Activated effector memory CD4-positive, alpha-beta T cell treated with anti-CD3 and anti-CD28 coated beads, Interleukin-2, amount 50 U/mL, for 16 hours (primary cell): ENCODE data around the gene CD34.
"Not testable (repeated sequence)": the region's sequence is repeated elsewhere in the genome, so short reads cannot be mapped to it uniquely, and the experiment has no call there.

ENCODE experiments used
- DNase-seq: peaks from one replicate; pipeline ENCODE4 v3.0.0-alpha.2; 2020

Gene CD34

DNA sequence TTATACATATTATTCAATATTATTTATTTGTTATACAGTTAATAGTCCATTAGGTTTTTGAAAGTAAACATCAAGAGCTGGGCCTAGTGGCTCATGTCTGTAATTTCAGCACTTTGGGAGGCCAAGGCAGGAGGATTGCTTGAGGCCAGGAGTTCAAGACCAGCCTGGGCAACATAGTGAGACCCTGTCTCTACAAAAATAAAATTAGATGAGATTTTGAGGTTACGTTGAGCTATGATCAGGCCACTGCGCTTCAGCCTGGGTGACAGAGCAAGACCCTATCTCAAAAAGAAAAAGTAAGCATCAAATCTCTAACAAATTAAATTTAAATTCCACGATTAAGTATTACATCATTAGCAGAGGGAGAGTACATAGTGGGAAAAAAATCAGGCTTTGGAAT, 15.0 kb upstream of the CD34 start:
- DNase-seq = not testable (repeated sequence)

DNA sequence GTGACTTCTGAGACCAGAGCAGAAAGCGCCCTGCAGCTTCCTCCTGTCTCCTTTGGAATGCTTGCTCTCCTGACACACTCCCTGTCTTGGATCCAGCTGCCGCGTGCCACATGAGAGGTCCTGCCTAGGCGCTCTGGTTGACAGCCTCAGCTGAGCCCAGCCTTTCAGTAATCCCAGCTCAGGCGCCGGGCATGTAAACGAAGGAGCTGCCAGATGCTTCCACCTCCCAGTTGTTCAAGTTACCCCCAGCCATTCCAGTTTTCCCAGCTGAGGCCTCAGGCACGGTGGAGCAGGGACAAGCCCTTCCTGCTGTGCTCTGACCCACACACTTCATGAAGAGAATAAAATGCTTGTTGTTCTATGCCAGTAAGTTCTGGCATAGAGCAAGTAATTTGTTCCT, 14.3 kb upstream of the CD34 start:
- no peak for DNase-seq

DNA sequence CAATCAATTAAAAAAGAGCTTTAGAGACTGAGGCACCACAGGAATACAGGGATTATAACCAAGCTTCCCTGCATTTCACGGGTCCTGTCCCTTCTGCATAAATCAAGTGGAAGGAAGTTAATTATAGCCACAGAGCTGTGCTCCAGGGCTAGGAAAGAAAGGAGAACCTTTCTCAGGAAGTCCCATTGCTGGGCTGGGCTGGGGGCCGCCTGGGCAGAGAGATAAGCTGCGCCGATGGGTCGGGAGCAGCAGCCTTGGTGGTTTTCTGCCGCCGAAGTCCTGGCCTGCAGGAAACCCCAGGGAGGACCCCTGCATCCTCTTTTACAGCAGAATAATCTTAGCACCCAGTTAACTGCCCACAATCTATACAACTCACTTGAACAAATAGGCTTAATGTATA, 12.6 kb upstream of the CD34 start:
- no peak for DNase-seq

DNA sequence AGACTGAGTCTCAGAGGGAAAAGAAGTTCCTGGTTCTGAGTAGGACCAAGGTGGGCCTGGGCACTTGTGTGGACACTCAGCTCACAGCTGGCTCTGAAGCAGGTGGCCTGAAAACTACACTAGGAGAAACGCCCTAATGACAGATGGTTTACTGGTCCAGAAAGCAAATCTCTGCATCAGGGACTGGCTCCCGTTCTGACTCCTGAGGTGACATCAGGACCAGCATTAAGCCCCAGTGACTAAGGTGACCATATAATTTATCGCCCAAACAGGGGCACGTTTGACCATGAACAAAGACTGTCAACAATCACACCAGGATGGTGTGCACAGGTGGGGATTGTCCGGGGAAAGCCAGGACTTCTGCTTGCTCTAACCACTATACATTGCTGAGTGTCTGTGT, 12.2 kb upstream of the CD34 start:
- DNase-seq = no peak

DNA sequence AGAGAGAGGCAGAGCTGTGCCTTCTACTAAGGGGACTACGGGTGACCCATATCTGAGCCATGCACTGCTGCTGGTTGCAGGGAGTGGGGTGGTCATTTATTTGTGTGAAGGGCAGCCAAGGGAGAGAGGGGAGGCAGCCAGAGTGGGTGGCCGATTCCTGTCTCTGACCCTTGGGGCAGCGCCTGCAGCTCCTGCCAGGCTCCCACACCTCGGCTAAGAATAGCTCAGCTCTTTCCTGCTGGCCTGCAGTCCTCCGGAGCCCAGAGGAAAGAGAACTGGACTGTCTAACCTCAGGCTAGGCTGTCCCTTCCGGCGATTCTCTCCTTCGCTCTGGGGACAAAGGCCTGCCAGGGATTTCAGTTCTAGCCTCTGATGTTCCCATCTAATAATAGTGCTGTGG, 11.6 kb upstream of the CD34 start:
- no peak for DNase-seq

DNA sequence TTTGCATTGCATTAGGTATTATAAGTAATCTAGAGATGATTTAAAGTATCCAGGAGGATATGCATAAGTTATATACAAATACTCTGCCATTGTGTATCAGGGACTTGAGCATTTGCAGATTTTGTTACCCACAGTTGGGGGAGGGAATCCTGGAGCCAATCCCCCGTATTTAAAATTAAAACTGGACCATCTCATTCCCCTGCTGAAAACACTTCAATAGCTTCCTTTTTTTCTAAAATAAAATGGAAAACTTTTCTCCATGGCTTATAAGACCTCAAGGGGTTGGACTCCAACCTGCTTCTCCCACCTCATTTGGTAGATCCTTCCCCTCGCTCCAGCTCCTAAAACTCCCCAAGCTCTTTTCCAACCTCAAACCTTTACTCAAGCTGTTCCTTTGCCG, 10.4 kb upstream of the CD34 start:
- DNase-seq = no peak

DNA sequence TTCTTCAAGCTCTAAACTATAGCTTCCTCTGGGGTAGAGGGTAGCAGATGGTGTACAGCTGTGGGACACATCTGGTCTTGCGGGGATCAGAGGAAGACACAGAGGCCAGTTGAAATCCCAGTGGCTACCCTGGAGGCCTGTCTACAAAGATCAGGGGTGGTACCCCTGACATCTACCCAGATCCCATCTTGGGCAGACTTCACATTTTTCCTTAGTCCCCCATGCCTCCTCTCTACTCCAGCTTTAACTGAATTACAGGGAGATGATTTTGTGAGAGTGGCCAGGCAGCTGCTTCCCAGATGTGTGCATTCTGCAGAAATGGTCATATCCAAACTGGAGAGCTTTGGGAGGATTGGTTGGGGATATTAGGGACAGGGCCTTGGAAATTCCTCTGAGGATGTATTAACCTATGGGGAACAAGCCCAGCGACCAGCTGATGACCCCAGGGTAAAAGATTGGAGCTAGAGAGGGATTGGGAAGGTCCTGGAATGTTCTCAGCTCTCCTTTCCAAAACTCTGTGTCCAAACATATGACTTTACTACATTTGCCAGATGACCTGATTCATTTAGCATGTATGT, 9.6 kb upstream of the CD34 start:
- no peak for DNase-seq

DNA sequence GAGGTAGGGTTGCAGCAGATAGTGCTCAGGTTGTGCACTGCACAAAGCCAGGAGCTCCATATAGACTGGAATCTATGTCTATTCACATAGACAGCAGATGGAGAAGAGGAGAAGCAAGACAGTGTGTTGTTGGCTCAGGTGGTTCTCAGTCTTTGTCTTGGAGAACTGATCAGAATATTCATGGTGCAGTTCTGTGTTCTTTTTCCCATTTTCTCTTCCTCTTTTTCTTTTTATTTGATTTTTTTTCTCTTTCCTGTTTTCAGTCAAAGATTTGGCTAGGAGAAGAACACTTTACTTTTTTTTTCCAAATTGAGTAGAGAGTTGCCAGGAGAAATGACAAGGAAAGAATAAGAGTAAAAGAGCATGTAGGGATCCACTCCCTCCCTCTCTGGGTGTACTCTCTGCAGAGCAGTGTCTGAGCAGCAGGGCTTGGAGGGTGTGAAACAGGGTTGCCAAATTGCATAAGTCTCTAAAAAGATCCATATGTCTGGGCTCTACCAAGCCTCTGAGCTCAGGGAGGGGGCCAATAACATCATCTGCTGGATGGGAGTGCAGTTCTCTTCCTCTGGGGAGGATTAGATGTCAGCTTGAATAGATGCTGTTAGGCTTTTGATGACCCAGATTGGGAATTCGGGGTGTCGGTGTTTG, 8.7 kb upstream of the CD34 start:
- no peak for DNase-seq

DNA sequence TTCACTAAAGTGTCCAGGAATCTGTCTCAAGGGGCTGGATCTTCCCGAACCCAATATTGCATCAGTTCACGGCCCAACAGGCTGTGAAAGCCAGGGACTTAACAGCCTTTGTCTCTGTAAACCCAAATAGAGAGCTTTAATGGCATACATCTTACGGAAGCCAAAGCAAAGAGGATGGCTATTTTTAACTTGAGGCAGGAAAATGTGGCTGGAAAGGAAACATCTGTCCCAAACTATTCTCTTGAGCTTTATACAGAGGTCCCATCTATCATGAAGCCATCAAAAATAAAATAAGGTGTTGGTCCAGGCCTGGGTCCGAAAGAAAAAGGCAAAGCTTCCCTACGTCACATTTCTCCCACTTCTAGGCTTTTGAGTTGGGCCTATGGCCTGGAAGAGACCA, 7.7 kb upstream of the CD34 start:
- DNase-seq = no peak

DNA sequence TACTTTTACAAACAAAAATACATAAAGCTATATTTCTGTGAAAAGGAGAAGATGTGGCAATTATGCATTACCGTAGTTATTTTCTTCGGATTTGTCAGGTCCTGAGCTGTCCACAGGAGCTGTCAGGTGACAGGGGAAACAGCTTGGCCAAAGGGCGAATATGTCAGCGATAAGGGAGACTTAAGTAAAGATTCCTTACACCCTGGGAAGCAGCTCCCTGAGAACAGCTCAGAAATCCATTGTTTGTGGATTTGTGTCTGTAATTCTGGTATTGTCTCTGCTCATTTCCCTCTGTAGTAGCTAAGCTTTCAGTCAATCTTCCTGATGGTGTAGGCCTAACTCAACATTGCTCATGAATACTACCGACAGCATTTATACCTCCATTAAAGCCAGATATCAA, 7.1 kb upstream of the CD34 start:
- no peak for DNase-seq

DNA sequence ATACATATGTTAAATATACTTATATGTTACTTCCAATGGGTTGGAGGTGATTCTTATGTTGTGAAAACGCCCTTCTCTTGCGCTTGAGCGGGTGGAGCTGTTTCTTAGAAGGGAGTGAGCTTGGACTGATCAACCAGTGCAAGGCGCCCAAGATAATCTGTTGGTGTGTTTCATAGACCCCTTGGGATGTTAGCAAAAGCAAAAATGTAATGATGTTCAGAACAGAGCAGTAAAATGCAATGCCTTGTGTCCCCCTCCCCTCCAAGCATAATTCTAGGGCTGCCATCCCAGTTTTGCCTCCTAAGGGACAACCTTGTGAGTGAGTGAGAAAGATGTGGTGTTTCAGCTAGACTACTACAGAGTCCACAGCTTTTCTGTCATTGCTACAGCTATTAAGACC, 6.2 kb upstream of the CD34 start:
- no peak for DNase-seq

DNA sequence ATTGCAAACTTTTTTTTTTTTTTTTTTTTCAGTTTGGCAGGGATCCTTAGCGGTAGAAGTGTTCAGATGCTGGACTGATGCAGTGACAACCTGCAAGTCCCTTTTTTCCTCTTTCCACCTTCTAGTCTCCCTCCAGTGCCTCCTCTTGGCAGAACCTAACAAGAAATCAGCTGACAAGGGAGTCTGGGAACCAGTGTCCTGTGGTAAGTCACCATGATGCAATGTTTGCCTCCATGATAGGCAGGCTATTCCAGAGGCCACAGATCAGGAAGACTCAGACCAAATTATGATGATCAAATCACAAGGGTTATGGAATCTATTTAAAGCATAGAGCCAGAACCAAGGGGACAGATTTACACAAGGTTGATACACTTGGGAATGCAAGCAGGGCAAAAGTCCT, 3.0 kb upstream of the CD34 start:
- no peak for DNase-seq

DNA sequence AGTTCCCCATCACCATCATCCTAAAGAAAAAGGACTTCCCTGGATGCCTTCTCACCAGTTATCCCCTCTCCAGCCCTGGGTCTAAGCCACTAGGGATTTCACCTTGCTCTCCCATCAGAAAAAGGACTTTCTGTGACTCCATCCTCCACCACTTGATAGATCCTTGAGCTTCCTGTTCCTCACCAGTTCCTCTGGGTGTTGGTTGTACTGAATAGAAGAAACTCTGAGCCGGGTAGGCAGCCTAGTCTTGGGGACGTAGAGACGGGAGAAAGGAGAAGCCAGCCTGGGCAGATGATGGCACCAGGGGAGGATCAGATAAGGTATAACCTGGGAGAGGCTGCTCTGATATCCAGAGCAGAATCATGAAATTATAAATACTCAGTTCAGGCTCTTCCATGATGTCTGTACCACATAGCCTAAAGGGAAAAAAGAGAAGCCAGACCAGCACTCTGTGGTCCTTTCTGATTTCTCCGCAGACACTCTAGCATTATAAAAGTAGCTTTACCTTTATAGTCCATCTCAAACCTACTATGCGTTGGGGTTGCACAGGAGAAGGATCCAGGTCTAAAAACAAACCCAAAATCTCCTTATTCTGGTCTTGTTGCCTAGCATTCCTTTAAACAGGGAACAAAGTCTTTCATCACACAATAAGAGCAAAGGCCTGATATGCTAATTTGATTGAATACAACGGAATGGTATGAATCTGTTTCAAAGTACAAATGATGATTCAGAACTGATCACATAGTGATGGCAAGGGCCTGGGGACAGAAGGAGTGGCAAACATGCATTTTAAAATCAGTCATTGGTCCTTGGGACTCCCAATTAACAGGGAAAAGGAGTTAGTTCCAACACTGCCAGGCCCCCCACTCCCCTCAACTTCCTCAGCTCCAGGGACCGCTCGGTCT, 1.2 kb upstream of the CD34 start:
- no peak for DNase-seq

DNA sequence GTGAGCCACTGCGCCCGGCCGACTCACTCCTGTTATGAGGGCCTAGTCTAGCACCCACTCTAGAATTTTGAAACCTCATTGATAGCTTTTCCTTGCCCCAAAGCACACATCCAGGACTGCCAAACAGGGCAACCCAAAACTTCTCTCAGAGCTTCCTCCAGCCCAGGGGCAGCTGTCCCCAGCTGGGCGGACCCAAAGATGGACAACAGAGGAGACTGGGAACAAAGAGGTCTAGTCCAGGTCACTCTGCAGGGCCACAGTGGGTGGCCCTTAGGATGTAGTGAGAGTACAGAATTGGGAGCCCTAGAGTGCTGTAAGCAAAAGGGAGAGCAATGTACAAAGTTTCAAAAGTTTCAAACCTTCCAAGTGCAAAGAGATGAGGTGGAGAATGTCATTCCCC, 1.2 kb downstream of the CD34 start:
- DNase-seq = no peak

DNA sequence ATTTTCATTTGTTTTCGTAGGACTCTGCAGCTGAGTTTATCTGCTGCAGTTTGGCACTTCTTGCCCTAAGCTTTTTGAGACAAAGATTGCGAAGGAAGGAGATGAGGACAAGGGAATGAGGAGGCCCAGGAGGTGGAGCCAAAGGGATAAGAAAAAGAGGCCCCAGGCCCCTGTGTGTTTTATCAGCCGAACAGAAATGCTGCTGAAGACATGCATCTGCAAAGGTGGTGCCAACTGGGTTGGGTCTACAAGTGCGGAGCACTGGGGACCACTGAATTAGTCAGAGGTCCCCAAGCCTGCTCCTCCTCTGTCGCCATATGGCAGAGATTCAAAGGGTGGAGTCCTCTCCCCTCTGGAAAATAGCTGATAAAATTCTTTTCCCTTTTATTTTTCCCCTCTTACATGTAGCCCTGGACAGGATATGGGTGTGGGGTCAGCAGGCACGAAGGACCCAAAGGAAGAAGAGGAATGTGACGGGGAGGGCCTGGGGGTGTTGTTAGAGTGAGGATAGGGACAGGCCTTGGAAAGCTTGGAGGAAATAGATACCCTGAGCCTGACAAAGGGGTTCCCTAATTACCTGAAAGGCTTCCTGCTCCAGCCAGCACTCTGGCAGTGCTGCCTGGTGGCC, 2.7 kb downstream of the CD34 start:
- no peak for DNase-seq

DNA sequence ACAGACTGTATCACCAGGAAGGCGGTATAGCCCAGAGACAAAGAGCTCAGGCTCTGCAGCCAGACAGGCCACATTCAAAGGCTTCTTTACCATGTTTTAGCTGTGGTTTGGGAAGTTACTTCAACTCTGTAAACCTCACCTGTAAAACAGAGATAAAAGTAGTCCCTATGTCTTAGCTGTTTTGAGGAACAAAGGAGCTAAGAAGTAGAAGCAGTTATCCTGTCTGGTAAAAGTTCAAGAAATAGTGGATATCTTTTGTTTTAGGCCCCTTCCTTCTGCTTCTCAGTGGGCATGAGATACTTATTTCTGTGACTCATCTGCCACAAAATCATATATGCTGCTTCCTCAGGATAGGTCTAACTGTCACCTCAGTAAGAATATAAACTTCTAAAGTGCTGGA, 6.5 kb downstream of the CD34 start:
- no peak for DNase-seq

DNA sequence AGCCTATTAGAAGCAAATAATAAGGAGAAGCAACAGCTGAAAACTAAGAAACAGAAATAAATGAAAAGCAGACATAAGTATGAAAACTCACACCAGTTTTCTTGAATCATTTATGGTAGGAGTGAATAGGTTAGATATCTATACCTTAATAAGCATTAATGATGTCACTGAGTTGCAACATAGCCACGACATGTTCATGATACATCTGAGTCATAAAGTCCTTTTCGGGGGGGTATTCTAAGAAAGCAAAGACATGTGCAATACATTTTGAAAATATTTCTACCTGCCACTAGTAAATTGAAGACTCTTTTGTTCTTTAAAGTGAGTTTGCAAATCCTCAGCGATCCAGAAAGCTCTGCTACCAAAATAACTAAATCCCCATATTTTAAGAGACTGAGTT, 7.2 kb downstream of the CD34 start:
- DNase-seq = no peak

DNA sequence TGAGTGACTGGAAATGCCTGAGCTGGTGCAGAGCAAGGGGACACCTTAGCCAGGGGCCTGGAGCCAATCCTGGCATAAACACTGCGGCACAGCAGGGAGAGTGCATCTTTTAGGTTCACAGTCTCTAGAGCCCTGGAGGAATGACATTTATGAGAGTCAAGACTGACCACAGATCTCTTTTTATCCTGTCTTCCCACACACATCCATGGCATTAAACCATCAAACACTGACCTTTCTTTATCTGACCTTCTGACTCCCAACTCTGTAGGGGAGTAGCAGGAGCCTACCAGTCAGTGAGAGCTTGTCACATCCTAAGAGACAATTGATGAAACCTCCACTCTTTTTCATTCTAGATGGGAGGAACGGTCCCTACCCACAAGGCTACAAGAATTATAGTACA, 7.9 kb downstream of the CD34 start:
- DNase-seq = no peak

DNA sequence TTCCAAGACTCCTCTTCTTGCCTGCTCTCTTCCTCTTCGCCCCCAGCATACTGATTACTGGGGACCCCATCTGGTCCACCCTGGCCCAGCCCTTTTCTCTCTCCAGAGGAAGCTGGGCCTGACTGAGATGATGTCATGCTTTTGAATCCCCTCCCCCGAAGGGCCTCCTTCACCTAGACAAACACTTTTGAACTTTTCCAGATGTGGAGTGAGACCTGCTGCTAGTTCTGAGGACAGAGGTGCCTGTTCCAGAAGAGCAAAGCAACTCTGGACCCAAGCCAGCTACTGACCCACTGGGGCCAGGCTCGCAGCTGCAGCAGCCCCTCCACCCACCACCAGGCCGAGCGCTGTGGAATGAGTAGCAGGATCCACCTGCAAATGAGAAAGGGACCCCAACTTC, 8.4 kb downstream of the CD34 start:
- no peak for DNase-seq

DNA sequence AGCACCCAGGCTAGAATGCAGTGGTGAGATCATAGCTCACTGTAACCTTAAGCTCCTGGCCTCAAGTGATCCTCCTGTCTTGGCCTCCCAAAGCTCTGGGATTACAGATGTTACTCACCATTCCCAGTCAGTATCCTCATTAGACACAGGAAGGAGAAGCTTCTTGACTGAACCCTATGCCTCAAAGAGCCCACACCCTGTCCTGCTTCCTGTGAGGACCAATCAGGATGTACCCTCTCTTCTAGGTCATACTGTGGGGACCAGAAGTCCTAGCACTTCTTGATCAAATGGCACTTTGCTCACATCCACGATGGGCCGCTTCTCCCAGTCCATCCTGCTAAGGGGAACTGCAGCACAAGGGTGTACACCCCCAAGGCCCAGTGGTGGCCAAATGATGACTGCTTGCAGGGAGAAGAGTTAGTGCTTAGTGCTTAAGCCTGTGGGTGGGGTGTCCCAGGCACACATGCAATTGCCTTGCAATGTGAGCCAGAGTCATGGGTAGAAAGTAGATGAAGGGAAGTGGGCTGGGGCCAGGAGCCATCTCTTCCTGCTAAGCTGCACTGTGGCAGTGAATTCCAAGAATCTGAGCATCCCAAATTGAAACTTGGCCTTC, 9.8 kb downstream of the CD34 start:
- no peak for DNase-seq

DNA sequence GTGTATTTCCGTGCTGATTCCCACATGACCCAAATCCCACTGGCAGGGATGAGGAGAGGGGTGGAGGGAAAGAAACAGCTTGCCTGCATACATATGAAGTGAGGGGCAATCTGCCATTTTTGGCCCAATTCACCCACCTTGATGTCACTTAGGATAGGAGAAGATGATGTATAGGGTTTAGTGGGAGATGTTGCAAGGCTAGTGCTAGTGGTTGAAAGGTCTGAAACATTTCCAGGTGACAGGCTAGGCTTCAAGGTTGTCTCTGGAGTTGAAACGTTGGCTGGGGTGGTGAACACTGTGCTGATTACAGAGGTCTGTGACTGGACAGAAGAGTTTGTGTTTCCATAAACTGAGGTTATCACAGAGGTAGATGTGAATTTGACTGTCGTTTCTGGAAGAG, 12.1 kb downstream of the CD34 start:
- no peak for DNase-seq

DNA sequence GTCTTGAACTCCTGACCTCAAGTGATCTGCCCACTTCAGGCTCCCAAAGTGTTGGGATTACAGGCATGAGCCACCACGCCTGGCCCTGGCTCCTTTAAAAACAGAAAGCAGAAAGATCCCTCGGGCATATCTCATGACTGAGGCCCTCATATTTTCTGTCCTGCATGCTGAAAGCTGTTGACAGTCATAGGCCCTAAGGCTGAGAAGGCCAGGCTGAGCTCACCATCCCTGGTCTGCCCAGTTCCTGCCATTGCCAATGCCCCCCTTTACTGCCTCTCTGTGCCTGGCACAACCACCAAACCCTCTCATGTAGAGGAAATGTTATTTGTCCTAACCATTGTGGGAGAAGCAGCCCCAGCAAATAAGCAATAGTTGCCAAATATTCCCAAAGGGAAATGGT, 12.7 kb downstream of the CD34 start:
- DNase-seq = no peak

DNA sequence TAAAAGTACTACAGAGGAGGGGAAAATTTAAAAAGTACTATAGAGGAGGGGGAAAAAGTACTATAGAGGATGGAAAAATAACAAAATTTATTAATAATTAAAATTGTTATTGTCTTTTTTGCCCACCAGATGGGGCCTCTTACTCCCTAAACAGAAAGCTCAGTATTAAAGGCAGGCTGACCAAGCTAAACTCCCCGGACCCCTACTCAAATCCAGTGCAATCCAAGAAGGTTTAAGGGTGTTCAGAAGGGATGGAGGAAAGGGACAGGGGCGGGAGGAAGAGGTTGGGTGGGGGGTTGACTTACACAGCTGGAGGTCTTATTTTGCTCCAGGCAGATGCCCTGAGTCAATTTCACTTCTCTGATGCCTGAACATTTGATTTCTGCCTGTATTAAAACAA, 13.7 kb downstream of the CD34 start:
- no peak for DNase-seq

DNA sequence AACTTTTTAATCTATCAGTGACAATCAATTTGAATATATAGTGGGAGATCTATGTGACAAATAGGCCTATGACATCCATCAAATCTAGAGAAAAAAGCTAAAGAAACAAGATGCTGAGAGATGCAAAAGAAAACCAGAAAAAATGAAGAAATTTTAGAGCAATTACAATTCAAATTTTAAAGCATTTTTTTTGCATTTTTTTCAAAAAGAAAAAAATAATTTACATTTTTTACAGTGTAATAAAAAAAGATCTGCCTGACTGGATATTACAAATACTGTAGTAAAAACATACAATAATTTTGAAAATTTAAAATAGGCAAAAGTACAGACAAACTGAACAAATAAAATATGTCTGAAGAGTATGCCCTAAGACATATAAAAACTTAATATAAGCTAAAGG, 14.4 kb downstream of the CD34 start:
- DNase-seq = no peak
